Measurements from ENCODE around the gene RAI1. TPM values are rescaled to one million over a fixed set of nuclear protein-coding genes. Genes with fewer than 3 reads are reported as not detected.
A peak's percentile ranks its signal among the peaks of the same experiment; 100 is the strongest.

Gene RAI1
- total RNA-seq, 4 donors from 2014 or later, result 20.3 to 46.1 (median 30.4) TPM

- TF ChIP-seq POLR2A (IDR thresholded peaks at IDR 0.05) (no peak), CTCF (IDR thresholded peaks at IDR 0.05) (no peak), POLR2AphosphoS5 (IDR thresholded peaks at IDR 0.05) (no peak), EP300 (IDR thresholded peaks at IDR 0.05) (no peak)
- Histone ChIP-seq H3K36me3 (peaks cover 12% of the 10 kb centered on the region), H3K9me3 (no peaks in the 10 kb centered on the region), H3K4me1 (peaks cover 93% of the 10 kb centered on the region), H3K27ac (peak overlapping the region; percentile 92), H3K4me3 (peak overlapping the region; percentile 56), H3K27me3 (no peaks in the 10 kb centered on the region)
- no peak for DNase-seq (ENCODE audit: low spot score in 2 of 2)
- WGBS, result 3% methylated on average over 9 of the region's 11 CpGs
Observed at GRCh38 chr17:17824119-17824782, 143.0 kb downstream of the RAI1 start.

- H3K36me3 ChIP-seq, result peaks cover 5% of the 10 kb centered on the region
- 46% methylated on average over 13 of the region's 14 CpGs for WGBS
- peaks cover 85% of the 10 kb centered on the region for H3K4me1 ChIP-seq
- no peak overlapping the region for H3K4me3 ChIP-seq
- no peaks in the 10 kb centered on the region for H3K9me3 ChIP-seq
- no peaks in the 10 kb centered on the region for H3K27me3 ChIP-seq
- peak overlapping the region; percentile 92 for H3K27ac ChIP-seq
- DNase-seq (ENCODE audit: low spot score in 2 of 2), result no peak
- no peak for TF ChIP-seq EP300 (IDR thresholded peaks at IDR 0.05)
- no peak for TF ChIP-seq CTCF (IDR thresholded peaks at IDR 0.05)
Observed at GRCh38 chr17:17824783-17825614, 143.7 kb downstream of the RAI1 start.

GRCh38 chr17:17826342-17826713 is 145.1 kb downstream of the RAI1 start:
- Histone ChIP-seq H3K9me3 (no peaks in the 10 kb centered on the region), H3K27me3 (no peaks in the 10 kb centered on the region), H3K27ac (peak overlapping the region; percentile 92), H3K4me3 (no peak overlapping the region), H3K36me3 (no peaks in the 10 kb centered on the region), H3K4me1 (peaks cover 82% of the 10 kb centered on the region)
- WGBS, result 100% methylated on average over 1 of the region's 2 CpGs
- TF ChIP-seq CTCF (IDR thresholded peaks at IDR 0.05) (no peak), POLR2AphosphoS5 (IDR thresholded peaks at IDR 0.05) (no peak), POLR2A (IDR thresholded peaks at IDR 0.05) (no peak)
- DNase-seq (ENCODE audit: low spot score in 2 of 2), result no peak

- Histone ChIP-seq H3K36me3 (no peaks in the 10 kb centered on the region), H3K27ac (peak overlapping the region; percentile 92), H3K27me3 (no peaks in the 10 kb centered on the region), H3K4me1 (peaks cover 82% of the 10 kb centered on the region), H3K9me3 (no peaks in the 10 kb centered on the region), H3K4me3 (no peak overlapping the region)
- WGBS, result 88% methylated on average over 4 of the region's 16 CpGs
- no peak for TF ChIP-seq POLR2AphosphoS5 (IDR thresholded peaks at IDR 0.05)
- TF ChIP-seq EP300 (IDR thresholded peaks at IDR 0.05), result no peak
- TF ChIP-seq CTCF (IDR thresholded peaks at IDR 0.05), result no peak
- TF ChIP-seq POLR2A (IDR thresholded peaks at IDR 0.05), result no peak
- no peak for DNase-seq (ENCODE audit: low spot score in 2 of 2)
Observed at GRCh38 chr17:17826942-17827785, 145.9 kb downstream of the RAI1 start.

All from suprapubic skin (tissue), 4 donors.